Vagina (tissue), 2 donors: ENCODE data around the gene IQCF6. TPM values are rescaled to one million over a fixed set of nuclear protein-coding genes. Genes with fewer than 3 reads are reported as not detected.

Experiments
- DNase-seq, 2 donors: peaks; one replicate each; pipeline ENCODE4 v3.0.0-alpha.2; 2017; ENCODE audit errors: extremely low spot score in 2 of 2
- H3K27ac ChIP-seq: fragments of 200-600 bp; sonication (generic); one replicate; pipeline ENCODE4 v1.5.1; 2019
- H3K27me3 ChIP-seq: fragments of 200-600 bp; sonication (generic); one replicate; pipeline ENCODE4 v1.5.1; 2019
- H3K36me3 ChIP-seq, 2 donors: fragments of 200-600 bp; sonication (generic); one replicate each; pipeline ENCODE4 v1.5.1; 2017 to 2019
- H3K4me1 ChIP-seq: fragments of 200-600 bp; sonication (generic); one replicate; pipeline ENCODE4 v1.5.1; 2019
- H3K4me3 ChIP-seq, 2 donors: fragments of 200-600 bp; sonication (generic); 1 replicate in 1 of 2; 2 replicates in 1 of 2; pipeline ENCODE4 v1.5.1; 2016 to 2019
- H3K9me3 ChIP-seq: fragments of 200-600 bp; sonication (generic); one replicate; pipeline ENCODE4 v1.5.1; 2019
- POLR2A ChIP-seq, 2 donors: fragments of 450-650 bp; IDR thresholded peaks; one replicate each; pipeline ENCODE4 v1.6.1; 2017; ENCODE audit warnings: antibody characterized with exemption in 2 of 2, mild to moderate bottlenecking in 2 of 2, moderate library complexity in 2 of 2
- POLR2AphosphoS5 ChIP-seq, 2 donors: sonication (generic); formaldehyde crosslinking; IDR thresholded peaks; one replicate each; pipeline ENCODE4 v1.9.0; 2017; ENCODE audit warnings: antibody characterized with exemption in 2 of 2, mild to moderate bottlenecking in 2 of 2, low read depth in 1 of 2; ENCODE audit not compliant: insufficient read depth in 1 of 2
- intact Hi-C: fragments of 100-400 bp; cut with DNase I; formaldehyde crosslinking; loops from one replicate; pipeline ENCODE4 v1.15.1; 2023
- total RNA-seq: library from RNA; depleted of rRNA; stranded (reverse); fragments of >200 nt; gene quantifications from one replicate; pipeline ENCODE4 v1.2.3, GENCODE V29; 2016
- TF ChIP-seq, protein P1 (sequence below), 3 experiments: fragments of 450-650 bp in 2 of 3; fragments of 200-600 bp in 1 of 3; sonication (generic) in 1 of 3; IDR thresholded peaks; one replicate each; pipeline ENCODE4 v1.5.1; 2017 to 2019; ENCODE audit warnings: antibody characterized with exemption in 3 of 3, mild to moderate bottlenecking in 2 of 3, moderate library complexity in 2 of 3

Gene IQCF6
- total RNA-seq, 1 donor from 2014 or later: not detected

DNA sequence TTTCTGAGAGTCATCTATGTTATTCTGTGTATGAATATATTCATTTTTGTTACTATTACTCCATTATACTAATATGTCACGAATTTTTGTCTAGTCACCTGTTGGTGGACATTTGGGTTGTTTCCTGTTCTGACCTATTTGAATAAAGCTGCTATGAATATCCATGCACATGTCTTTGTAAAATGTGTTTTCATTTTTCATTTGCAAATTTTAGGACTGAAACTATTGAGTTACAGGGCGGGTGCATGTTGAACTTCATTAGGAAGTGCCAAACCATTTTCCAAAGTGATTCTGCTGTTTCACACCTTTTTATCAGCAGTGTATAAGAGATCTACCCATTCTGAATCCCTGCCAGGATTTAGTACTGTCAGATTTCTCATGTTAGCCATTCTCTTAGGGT lies 37.7 kb upstream of the IQCF6 start:
- H3K4me3 ChIP-seq: no peak overlapping the region
- TF ChIP-seq, protein P1, sequence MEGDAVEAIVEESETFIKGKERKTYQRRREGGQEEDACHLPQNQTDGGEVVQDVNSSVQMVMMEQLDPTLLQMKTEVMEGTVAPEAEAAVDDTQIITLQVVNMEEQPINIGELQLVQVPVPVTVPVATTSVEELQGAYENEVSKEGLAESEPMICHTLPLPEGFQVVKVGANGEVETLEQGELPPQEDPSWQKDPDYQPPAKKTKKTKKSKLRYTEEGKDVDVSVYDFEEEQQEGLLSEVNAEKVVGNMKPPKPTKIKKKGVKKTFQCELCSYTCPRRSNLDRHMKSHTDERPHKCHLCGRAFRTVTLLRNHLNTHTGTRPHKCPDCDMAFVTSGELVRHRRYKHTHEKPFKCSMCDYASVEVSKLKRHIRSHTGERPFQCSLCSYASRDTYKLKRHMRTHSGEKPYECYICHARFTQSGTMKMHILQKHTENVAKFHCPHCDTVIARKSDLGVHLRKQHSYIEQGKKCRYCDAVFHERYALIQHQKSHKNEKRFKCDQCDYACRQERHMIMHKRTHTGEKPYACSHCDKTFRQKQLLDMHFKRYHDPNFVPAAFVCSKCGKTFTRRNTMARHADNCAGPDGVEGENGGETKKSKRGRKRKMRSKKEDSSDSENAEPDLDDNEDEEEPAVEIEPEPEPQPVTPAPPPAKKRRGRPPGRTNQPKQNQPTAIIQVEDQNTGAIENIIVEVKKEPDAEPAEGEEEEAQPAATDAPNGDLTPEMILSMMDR (IDR thresholded peaks at IDR 0.05): no peak
- TF ChIP-seq POLR2AphosphoS5 (IDR thresholded peaks at IDR 0.05; ENCODE audit: insufficient read depth in 1 of 2, low read depth in 1 of 2) (no peak), POLR2A (IDR thresholded peaks at IDR 0.05) (no peak)
- H3K36me3 ChIP-seq: no peaks in the 10 kb centered on the region
- no peaks in the 10 kb centered on the region for H3K9me3 ChIP-seq
- intact Hi-C loops: no loop called here
- no peak overlapping the region for H3K27ac ChIP-seq
- H3K4me1 ChIP-seq: no peaks in the 10 kb centered on the region
- no peak for DNase-seq
- no peaks in the 10 kb centered on the region for H3K27me3 ChIP-seq

DNA sequence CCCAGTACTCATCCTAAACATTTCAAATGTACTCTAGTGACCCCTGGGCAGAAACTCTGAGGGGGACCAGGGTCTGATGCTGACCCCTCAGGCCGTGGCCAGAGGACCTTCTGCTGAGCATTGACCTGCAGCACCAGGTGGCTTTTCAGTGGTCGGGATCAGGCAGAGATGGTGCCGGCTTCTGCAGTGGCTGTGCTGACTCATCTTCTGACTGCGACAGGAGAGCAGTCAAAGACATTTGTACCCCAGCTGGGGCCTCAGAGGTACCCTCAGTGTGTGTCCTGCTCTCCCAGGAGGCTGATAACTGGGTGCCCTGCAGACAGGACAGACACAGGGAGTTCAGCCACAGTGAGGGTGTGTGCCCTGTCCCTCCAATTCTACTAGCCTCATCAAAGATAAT lies 36.6 kb upstream of the IQCF6 start:
- Histone ChIP-seq H3K36me3 (no peaks in the 10 kb centered on the region), H3K4me3 (no peak overlapping the region), H3K4me1 (no peaks in the 10 kb centered on the region), H3K9me3 (no peaks in the 10 kb centered on the region), H3K27ac (no peak overlapping the region), H3K27me3 (no peaks in the 10 kb centered on the region)
- no peak for TF ChIP-seq POLR2A (IDR thresholded peaks at IDR 0.05)
- intact Hi-C loops: no loop called here
- DNase-seq: no peak

DNA sequence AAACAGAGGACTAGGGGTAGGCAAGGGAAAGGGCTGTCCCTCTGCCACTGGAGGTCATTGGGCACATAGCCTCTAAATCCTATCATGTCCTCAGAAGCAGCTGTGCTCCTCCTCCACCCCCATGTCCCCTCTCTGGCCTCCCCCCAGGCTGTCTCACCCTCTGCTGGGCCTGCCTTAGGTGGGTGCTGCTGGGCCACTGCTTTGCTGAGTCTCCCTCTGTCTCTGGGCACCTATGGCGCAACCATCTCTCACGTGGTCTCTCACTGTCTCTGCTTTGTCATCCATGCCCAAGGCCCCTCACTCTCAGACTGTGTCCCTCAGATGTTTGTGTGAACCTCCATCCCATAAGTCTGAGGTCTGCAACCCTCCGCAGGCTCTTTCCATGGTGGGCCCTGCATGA lies 35.0 kb upstream of the IQCF6 start:
- no peak for DNase-seq
- Histone ChIP-seq H3K4me3 (no peak overlapping the region), H3K27me3 (no peaks in the 10 kb centered on the region), H3K27ac (no peak overlapping the region), H3K9me3 (no peaks in the 10 kb centered on the region), H3K36me3 (no peaks in the 10 kb centered on the region), H3K4me1 (no peaks in the 10 kb centered on the region)
- no peak for TF ChIP-seq POLR2A (IDR thresholded peaks at IDR 0.05)
- no peak for TF ChIP-seq POLR2AphosphoS5 (IDR thresholded peaks at IDR 0.05; ENCODE audit: insufficient read depth in 1 of 2, low read depth in 1 of 2)
- TF ChIP-seq, protein P1 (IDR thresholded peaks at IDR 0.05): no peak
- intact Hi-C loops: no loop called here

DNA sequence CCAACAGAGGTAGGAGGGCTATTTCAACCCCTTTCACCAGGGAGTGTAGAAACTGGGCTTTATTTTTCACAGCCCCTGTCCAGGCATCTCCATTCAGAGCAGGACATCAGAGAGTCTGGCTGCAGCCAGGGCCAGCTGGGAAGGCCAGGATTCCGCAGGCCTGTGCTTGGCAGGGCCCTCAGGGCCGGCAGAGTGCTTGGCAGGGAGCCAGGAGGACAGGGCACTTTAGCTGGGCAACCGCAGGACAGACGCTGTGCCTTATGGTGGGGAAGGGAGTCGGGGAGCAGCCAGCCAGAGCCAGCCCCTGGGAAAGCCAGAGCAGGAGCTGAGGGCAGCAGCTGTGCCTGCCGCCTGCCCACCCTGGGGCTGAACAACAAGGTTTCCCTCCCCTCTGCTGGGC lies 34.5 kb upstream of the IQCF6 start:
- intact Hi-C loops: no loop called here
- no peak overlapping the region for H3K4me3 ChIP-seq
- H3K27ac ChIP-seq: no peak overlapping the region
- H3K27me3 ChIP-seq: no peaks in the 10 kb centered on the region
- DNase-seq: no peak
- no peaks in the 10 kb centered on the region for H3K9me3 ChIP-seq
- H3K36me3 ChIP-seq: no peaks in the 10 kb centered on the region
- H3K4me1 ChIP-seq: no peaks in the 10 kb centered on the region
- TF ChIP-seq, protein P1 (IDR thresholded peaks at IDR 0.05): no peak
- TF ChIP-seq POLR2AphosphoS5 (IDR thresholded peaks at IDR 0.05; ENCODE audit: insufficient read depth in 1 of 2, low read depth in 1 of 2): no peak

- TF ChIP-seq POLR2A (IDR thresholded peaks at IDR 0.05): no peak
- TF ChIP-seq, protein P1 (IDR thresholded peaks at IDR 0.05): no peak
- no peak for TF ChIP-seq POLR2AphosphoS5 (IDR thresholded peaks at IDR 0.05; ENCODE audit: insufficient read depth in 1 of 2, low read depth in 1 of 2)
- H3K4me1 ChIP-seq: no peaks in the 10 kb centered on the region
- H3K4me3 ChIP-seq: no peak overlapping the region
- no peak for DNase-seq
- intact Hi-C loops: no loop called here
- H3K36me3 ChIP-seq: no peaks in the 10 kb centered on the region
- H3K27me3 ChIP-seq: no peaks in the 10 kb centered on the region
- H3K9me3 ChIP-seq: no peaks in the 10 kb centered on the region
- no peak overlapping the region for H3K27ac ChIP-seq
Observed at GRCh38 chr3:51808934-51809333, 29.9 kb upstream of the IQCF6 start.
